ENCODE measurements around the gene ILKAP. TPM values are rescaled to one million over a fixed set of nuclear protein-coding genes. Genes with fewer than 3 reads are reported as not detected.

The ILKAP gene
- total RNA-seq, 1 donor from 2014 or later, result 34.1 TPM

DNA sequence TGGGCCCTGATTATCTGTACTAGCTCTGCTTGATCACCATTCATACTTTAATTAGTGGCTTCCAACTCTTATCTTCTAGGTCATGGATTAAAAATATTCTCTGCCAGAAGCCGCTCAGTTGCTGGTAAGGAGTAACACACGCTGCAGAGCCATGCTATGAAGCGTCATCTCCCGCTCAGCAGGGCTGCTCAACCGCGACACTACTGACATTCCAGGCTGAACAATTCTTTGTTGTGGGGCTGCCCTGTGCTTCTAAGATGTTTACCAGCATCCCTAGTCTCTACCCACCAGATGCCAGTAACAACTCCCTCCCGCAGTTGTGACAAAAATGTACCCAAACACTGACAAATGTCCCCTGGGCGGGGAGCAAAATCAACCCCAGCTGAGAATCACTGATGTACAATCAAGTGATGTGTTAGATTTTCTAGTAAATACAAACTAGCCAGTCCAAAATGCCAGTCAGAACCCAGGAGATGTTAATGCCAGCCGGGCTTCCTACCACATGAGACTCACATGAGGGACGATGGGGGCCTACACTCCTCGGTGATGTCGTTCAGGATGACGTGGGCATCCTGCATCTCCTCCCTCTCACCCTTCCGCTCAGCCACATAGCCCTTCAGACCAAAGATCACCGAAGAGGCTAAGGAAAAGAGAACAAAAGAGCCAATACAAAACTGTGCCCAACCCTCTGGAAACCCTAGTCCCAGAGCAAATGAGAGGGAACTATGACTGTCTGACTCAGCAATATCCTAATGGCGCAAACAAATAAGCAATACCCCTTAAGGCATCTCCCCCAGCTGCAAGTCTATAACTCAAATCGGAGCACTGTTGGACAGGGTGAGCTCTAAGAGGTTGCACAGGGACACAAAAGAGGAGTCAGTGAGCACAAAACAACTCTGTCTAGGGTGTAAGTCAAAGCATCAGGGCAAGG, 15.6 kb downstream of the ILKAP start:
- Mint-ChIP-seq H3K27ac (ENCODE audit: unreplicated experiment) (no peak overlapping the region), H3K36me3 (ENCODE audit: unreplicated experiment) (peaks cover 65% of the 10 kb centered on the region), H3K9me3 (ENCODE audit: unreplicated experiment) (no peaks in the 10 kb centered on the region), H3K4me1 (ENCODE audit: unreplicated experiment) (no peaks in the 10 kb centered on the region), H3K4me3 (ENCODE audit: unreplicated experiment) (no peak overlapping the region), H3K27me3 (ENCODE audit: unreplicated experiment) (no peaks in the 10 kb centered on the region)
- TF ChIP-seq, protein P1, sequence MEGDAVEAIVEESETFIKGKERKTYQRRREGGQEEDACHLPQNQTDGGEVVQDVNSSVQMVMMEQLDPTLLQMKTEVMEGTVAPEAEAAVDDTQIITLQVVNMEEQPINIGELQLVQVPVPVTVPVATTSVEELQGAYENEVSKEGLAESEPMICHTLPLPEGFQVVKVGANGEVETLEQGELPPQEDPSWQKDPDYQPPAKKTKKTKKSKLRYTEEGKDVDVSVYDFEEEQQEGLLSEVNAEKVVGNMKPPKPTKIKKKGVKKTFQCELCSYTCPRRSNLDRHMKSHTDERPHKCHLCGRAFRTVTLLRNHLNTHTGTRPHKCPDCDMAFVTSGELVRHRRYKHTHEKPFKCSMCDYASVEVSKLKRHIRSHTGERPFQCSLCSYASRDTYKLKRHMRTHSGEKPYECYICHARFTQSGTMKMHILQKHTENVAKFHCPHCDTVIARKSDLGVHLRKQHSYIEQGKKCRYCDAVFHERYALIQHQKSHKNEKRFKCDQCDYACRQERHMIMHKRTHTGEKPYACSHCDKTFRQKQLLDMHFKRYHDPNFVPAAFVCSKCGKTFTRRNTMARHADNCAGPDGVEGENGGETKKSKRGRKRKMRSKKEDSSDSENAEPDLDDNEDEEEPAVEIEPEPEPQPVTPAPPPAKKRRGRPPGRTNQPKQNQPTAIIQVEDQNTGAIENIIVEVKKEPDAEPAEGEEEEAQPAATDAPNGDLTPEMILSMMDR (IDR thresholded peaks at IDR 0.05), result no peak
- DNase-seq (ENCODE audit: extremely low spot score, unreplicated experiment), result no peak

DNA sequence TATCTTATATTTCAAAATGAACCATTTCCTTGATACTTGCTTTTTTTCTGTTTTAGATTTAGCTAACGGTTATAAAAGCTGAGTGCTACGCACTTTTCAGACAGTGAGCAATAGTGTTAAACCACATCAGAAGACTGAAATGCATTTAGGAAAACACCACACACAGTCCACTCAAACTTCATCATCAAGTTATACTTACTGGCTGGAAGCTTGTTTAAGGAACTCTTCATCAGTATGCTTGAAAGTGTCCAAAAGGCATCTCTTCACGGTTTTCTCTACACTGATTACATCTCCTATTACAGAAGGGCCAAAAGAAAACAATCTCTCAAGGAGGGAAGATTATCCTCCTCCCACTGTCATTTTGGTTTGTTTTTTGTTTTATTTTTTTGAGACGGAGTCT, 19.7 kb downstream of the ILKAP start:
- no peaks in the 10 kb centered on the region for H3K9me3 Mint-ChIP-seq (ENCODE audit: unreplicated experiment)
- no peaks in the 10 kb centered on the region for H3K4me1 Mint-ChIP-seq (ENCODE audit: unreplicated experiment)
- H3K27me3 Mint-ChIP-seq (ENCODE audit: unreplicated experiment), result no peaks in the 10 kb centered on the region
- no peak for DNase-seq (ENCODE audit: extremely low spot score, unreplicated experiment)
- TF ChIP-seq, protein P1 (IDR thresholded peaks at IDR 0.05), result no peak
- peaks cover 73% of the 10 kb centered on the region for H3K36me3 Mint-ChIP-seq (ENCODE audit: unreplicated experiment)
- H3K4me3 Mint-ChIP-seq (ENCODE audit: unreplicated experiment), result no peak overlapping the region
- H3K27ac Mint-ChIP-seq (ENCODE audit: unreplicated experiment), result no peak overlapping the region

DNA sequence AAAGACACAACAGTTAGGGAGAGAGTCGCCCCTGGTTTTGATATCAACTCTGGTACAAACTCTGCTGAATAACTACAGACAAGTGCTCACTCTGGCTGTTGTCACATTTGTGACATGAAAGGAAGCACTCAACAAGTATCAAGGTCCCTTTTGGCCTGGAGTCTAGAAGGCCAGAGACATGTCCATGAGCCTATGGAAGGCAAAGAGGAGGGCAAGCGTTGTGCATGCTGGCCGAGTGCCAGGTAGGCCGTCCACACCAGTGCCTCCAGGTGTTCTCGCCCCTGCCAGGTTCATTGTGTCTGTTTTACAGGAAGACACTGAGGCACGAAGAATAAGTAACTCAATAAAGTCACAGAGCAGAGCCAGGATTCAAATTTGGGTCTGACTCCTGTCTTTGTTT, 21.1 kb downstream of the ILKAP start:
- Mint-ChIP-seq H3K27ac (ENCODE audit: unreplicated experiment) (no peak overlapping the region), H3K4me1 (ENCODE audit: unreplicated experiment) (no peaks in the 10 kb centered on the region), H3K27me3 (ENCODE audit: unreplicated experiment) (no peaks in the 10 kb centered on the region), H3K9me3 (ENCODE audit: unreplicated experiment) (no peaks in the 10 kb centered on the region), H3K4me3 (ENCODE audit: unreplicated experiment) (no peak overlapping the region), H3K36me3 (ENCODE audit: unreplicated experiment) (peaks cover 67% of the 10 kb centered on the region)
- no peak for DNase-seq (ENCODE audit: extremely low spot score, unreplicated experiment)
- TF ChIP-seq, protein P1 (IDR thresholded peaks at IDR 0.05), result no peak

DNA sequence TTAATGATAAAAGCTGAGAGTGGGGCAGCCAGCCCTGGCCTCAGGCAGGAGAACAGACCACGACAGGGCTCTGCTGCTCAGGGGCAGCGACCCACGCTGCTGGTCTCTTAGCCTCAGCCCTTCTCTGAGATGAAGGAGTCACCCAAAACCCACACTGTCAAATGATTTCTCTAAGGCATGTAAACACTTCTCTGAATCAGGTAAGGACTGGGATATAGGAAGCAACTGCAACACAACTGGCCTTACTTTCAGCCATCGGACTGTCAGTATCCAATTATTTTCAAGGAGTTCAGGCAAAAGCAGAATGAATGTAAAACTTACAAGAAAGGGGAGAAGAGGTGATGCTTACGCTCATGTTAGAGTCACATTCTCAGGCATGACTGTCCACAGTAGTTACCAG, 22.9 kb downstream of the ILKAP start:
- no peak for DNase-seq (ENCODE audit: extremely low spot score, unreplicated experiment)
- Mint-ChIP-seq H3K36me3 (ENCODE audit: unreplicated experiment) (peaks cover 70% of the 10 kb centered on the region), H3K4me1 (ENCODE audit: unreplicated experiment) (no peaks in the 10 kb centered on the region), H3K27ac (ENCODE audit: unreplicated experiment) (no peak overlapping the region), H3K9me3 (ENCODE audit: unreplicated experiment) (no peaks in the 10 kb centered on the region), H3K27me3 (ENCODE audit: unreplicated experiment) (no peaks in the 10 kb centered on the region), H3K4me3 (ENCODE audit: unreplicated experiment) (no peak overlapping the region)
- TF ChIP-seq, protein P1 (IDR thresholded peaks at IDR 0.05), result no peak

DNA sequence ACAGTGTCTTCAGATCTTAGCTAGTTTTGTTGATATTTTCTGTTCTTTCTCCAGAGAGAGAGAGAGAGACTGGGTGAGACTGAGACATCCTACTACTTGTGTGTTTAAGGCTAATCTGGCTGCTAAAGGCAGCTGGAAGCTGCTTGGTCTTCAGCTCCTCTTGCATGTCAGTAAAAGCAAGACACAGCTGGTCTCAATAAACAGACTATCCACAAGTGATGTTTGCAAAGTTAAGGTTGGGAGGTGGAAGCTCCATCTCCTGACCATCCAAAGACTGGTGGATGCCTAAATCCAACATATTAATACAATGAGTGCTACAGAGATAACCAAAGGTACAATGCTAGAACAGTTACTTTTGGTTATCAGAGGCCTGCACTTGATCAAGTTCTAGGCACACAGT, 26.9 kb downstream of the ILKAP start:
- H3K27ac Mint-ChIP-seq (ENCODE audit: unreplicated experiment), result no peak overlapping the region
- no peaks in the 10 kb centered on the region for H3K9me3 Mint-ChIP-seq (ENCODE audit: unreplicated experiment)
- H3K27me3 Mint-ChIP-seq (ENCODE audit: unreplicated experiment), result no peaks in the 10 kb centered on the region
- DNase-seq (ENCODE audit: extremely low spot score, unreplicated experiment), result no peak
- H3K4me3 Mint-ChIP-seq (ENCODE audit: unreplicated experiment), result no peak overlapping the region
- TF ChIP-seq, protein P1 (IDR thresholded peaks at IDR 0.05), result no peak
- H3K4me1 Mint-ChIP-seq (ENCODE audit: unreplicated experiment), result peaks cover 3% of the 10 kb centered on the region
- H3K36me3 Mint-ChIP-seq (ENCODE audit: unreplicated experiment), result peaks cover 57% of the 10 kb centered on the region
